ENCODE results near the gene USH2A. TPM values are rescaled to one million over a fixed set of nuclear protein-coding genes. Genes with fewer than 3 reads are reported as not detected.

The USH2A gene, protein sequence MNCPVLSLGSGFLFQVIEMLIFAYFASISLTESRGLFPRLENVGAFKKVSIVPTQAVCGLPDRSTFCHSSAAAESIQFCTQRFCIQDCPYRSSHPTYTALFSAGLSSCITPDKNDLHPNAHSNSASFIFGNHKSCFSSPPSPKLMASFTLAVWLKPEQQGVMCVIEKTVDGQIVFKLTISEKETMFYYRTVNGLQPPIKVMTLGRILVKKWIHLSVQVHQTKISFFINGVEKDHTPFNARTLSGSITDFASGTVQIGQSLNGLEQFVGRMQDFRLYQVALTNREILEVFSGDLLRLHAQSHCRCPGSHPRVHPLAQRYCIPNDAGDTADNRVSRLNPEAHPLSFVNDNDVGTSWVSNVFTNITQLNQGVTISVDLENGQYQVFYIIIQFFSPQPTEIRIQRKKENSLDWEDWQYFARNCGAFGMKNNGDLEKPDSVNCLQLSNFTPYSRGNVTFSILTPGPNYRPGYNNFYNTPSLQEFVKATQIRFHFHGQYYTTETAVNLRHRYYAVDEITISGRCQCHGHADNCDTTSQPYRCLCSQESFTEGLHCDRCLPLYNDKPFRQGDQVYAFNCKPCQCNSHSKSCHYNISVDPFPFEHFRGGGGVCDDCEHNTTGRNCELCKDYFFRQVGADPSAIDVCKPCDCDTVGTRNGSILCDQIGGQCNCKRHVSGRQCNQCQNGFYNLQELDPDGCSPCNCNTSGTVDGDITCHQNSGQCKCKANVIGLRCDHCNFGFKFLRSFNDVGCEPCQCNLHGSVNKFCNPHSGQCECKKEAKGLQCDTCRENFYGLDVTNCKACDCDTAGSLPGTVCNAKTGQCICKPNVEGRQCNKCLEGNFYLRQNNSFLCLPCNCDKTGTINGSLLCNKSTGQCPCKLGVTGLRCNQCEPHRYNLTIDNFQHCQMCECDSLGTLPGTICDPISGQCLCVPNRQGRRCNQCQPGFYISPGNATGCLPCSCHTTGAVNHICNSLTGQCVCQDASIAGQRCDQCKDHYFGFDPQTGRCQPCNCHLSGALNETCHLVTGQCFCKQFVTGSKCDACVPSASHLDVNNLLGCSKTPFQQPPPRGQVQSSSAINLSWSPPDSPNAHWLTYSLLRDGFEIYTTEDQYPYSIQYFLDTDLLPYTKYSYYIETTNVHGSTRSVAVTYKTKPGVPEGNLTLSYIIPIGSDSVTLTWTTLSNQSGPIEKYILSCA (N-terminal part only)
- total RNA-seq, result 1 to 10 TPM in 1 of 2 donors, under 1 TPM in 1; 0.62 to 3.1 TPM
- polyA plus RNA-seq (2013, experiment 1 of 2), result 0.04 TPM
- polyA plus RNA-seq (2013, experiment 2 of 2), result 0.04 TPM
- long read RNA-seq, experiment 1, result 0 reads
- long read RNA-seq, experiment 2, partial matches to known transcripts, result 0 of 1 reads
- long read RNA-seq, experiment 2, other reads (novel, unspliced or antisense), result 1 of 1 reads
- long read RNA-seq, experiment 3, partial matches to known transcripts, result 2 of 9 reads
- long read RNA-seq, experiment 3, other reads (novel, unspliced or antisense), result 7 of 9 reads
- long read RNA-seq, experiment 4, partial matches to known transcripts, result 0 of 2 reads
- long read RNA-seq, experiment 4, other reads (novel, unspliced or antisense), result 2 of 2 reads

DNA sequence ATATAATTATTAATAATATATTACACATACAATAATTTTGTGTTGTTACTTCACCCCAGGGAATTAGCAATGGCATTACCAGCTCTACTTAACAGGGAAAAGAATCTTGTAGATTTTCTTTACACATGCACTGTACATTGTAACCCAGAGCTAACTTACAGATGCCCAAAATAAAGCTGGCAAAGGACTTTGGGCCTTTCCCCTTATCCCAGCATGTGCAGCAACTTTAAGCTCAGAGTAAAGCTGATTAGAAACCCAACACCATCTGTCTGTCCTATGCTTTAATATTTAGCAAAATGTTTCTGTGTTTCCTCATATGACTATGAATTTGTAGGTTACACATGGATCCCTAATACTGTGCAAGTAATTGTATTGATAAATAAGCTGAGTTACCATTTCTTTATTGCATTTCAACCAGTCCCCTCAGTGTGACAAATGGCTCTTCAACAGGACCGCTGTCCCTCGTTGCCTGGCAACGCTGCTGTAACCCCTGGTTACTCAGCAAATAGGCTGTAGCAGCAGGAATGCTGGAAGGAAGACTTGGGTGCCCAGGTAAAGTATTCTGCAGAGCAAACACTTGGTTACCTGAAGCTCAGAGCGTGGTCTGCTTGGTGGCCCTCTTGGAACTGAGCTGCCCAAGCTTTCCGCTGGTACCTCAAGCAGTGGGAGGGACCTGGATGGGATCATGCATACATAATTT, at the start of gene USH2A:
Gene USH2A (minus strand): TSS at position 628 of the 700 bp plus-strand sequence. CDS start 1,112 bp downstream, outside the sequence.
- H3K27me3 Mint-ChIP-seq (ENCODE audit: insufficient read depth), result no peaks in the 10 kb centered on the region
- H3K9ac ChIP-seq (ENCODE audit: extremely low read depth, low read length, poor library complexity, severe bottlenecking), result no peak within 1 kb of the TSS
- no peaks in the 10 kb centered on the region for H3K36me3 Mint-ChIP-seq (ENCODE audit: low read depth)
- H3K27ac ChIP-seq (ENCODE audit: low read depth, low read length), result no peak within 1 kb of the TSS
- H3K4me1 ChIP-seq (ENCODE audit: control insufficient read depth, insufficient read depth, low read length), result no peaks in the 10 kb centered on the region
- 84 to 100% methylated on average over 1 to 5 of the region's 5 CpGs for WGBS, 2 experiments (ENCODE audit: insufficient coverage in 1 of 2, insufficient read length in 1 of 2)
- no peaks in the 10 kb centered on the region for H3K9me3 ChIP-seq (ENCODE audit: control insufficient read depth, low read length)
- DNase-seq, result peak; percentile 62
- no peaks in the 10 kb centered on the region for H3K9me3 Mint-ChIP-seq
- H3K4me1 Mint-ChIP-seq, result peaks cover 11% of the 10 kb centered on the region
- no peak within 1 kb of the TSS for H3K4me3 Mint-ChIP-seq
- no peaks in the 10 kb centered on the region for H3K36me3 ChIP-seq (ENCODE audit: control insufficient read depth, insufficient read depth, low read length)
- TF ChIP-seq, protein P1, sequence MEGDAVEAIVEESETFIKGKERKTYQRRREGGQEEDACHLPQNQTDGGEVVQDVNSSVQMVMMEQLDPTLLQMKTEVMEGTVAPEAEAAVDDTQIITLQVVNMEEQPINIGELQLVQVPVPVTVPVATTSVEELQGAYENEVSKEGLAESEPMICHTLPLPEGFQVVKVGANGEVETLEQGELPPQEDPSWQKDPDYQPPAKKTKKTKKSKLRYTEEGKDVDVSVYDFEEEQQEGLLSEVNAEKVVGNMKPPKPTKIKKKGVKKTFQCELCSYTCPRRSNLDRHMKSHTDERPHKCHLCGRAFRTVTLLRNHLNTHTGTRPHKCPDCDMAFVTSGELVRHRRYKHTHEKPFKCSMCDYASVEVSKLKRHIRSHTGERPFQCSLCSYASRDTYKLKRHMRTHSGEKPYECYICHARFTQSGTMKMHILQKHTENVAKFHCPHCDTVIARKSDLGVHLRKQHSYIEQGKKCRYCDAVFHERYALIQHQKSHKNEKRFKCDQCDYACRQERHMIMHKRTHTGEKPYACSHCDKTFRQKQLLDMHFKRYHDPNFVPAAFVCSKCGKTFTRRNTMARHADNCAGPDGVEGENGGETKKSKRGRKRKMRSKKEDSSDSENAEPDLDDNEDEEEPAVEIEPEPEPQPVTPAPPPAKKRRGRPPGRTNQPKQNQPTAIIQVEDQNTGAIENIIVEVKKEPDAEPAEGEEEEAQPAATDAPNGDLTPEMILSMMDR (conservative IDR thresholded peaks at IDR 0.05), result no peak
- no peak within 1 kb of the TSS for H3K4me3 ChIP-seq (ENCODE audit: low read length)
- no peaks in the 10 kb centered on the region for H3K27me3 ChIP-seq (ENCODE audit: control insufficient read depth, insufficient read depth, low read length, poor library complexity, severe bottlenecking)
- no peak within 1 kb of the TSS for H3K27ac Mint-ChIP-seq

DNA sequence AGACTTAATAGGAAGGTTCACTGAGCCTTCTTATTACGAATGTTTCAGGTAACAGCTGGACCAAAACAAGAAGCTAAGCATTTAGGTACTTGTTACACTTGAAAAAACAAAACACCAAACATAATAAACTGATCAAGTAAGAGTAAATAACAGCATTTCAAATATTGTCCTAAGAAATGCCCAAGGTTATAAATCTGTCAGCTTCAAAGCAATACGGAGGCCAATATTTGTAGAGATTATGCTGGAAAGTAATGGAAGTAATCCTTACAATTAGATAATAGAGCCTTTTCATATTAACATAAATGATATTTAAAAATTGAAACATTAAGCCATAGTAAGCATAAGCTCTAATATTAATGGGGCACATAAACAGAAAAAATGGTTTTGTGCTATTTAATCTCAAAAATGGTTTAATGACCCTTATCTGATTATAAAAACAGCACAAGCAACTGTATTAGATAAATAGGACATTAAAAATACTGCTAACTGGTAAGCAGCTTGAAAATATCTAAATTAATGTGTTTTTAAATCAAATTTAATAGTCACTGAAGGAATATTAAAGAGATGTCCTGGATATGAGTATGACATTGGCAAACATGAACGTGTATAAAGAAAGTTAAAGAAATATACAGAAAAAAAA, 43.0 kb upstream of the USH2A start:
- 92% methylated on average over 2 of the region's 3 CpGs; no CpG with 5 or more reads in 1 of the 2 experiments for WGBS, 2 experiments (ENCODE audit: insufficient coverage in 1 of 2, insufficient read length in 1 of 2)
- no peak overlapping the region for H3K27ac Mint-ChIP-seq
- H3K4me3 ChIP-seq (ENCODE audit: low read length), result no peak overlapping the region

More for the DNA sequence above, 43.0 kb upstream of the USH2A start:
- H3K4me1 Mint-ChIP-seq, result peaks cover 41% of the 10 kb centered on the region
- H3K36me3 ChIP-seq (ENCODE audit: control insufficient read depth, insufficient read depth, low read length), result no peaks in the 10 kb centered on the region
- TF ChIP-seq, protein P1 (conservative IDR thresholded peaks at IDR 0.05), result no peak
- no peaks in the 10 kb centered on the region for H3K27me3 ChIP-seq (ENCODE audit: control insufficient read depth, insufficient read depth, low read length, poor library complexity, severe bottlenecking)
- H3K27me3 Mint-ChIP-seq (ENCODE audit: insufficient read depth), result no peaks in the 10 kb centered on the region
- no peaks in the 10 kb centered on the region for H3K9me3 ChIP-seq (ENCODE audit: control insufficient read depth, low read length)
- no peaks in the 10 kb centered on the region for H3K9me3 Mint-ChIP-seq
- no peaks in the 10 kb centered on the region for H3K4me1 ChIP-seq (ENCODE audit: control insufficient read depth, insufficient read depth, low read length)
- no peaks in the 10 kb centered on the region for H3K36me3 Mint-ChIP-seq (ENCODE audit: low read depth)
- no peak overlapping the region for H3K27ac ChIP-seq (ENCODE audit: low read depth, low read length)
- no peak for DNase-seq
- H3K9ac ChIP-seq (ENCODE audit: extremely low read depth, low read length, poor library complexity, severe bottlenecking), result no peak overlapping the region
- H3K4me3 Mint-ChIP-seq, result no peak overlapping the region

Data from endodermal cell (in vitro differentiated cells).